H9 (cell line): Measurements from ENCODE around the gene XRCC2. TPM values are rescaled to one million over a fixed set of nuclear protein-coding genes. Genes with fewer than 3 reads are reported as not detected.
A peak's percentile ranks its signal among the peaks of the same experiment; 100 is the strongest.

Source experiments
- DNase-seq: peaks from one replicate; pipeline ENCODE4 v3.0.0-alpha.2; 2017
- H2AFZ ChIP-seq: one replicate; pipeline ENCODE4 v1.6.1; 2013; ENCODE audit warnings: mild to moderate bottlenecking, low read length, control low read depth, moderate library complexity
- H2AK5ac ChIP-seq: 2 replicates; pipeline ENCODE4 v1.6.1; 2013; ENCODE audit warnings: low read length, control low read depth, mixed read lengths; ENCODE audit not compliant: insufficient read length
- H2BK120ac ChIP-seq: one replicate; pipeline ENCODE4 v1.6.1; 2013; ENCODE audit warnings: low read depth, mild to moderate bottlenecking, low read length, control low read depth, inconsistent platforms; ENCODE audit not compliant: poor library complexity, severe bottlenecking
- H2BK12ac ChIP-seq: 2 replicates; pipeline ENCODE4 v1.6.1; 2013; ENCODE audit warnings: low read length, control low read depth, mixed read lengths, low read depth; ENCODE audit not compliant: insufficient read length
- H2BK15ac ChIP-seq: 2 replicates; pipeline ENCODE4 v1.6.1; 2013; ENCODE audit warnings: low read depth, low read length, control low read depth
- H2BK20ac ChIP-seq: one replicate; pipeline ENCODE4 v1.6.1; 2013; ENCODE audit warnings: low read depth, mild to moderate bottlenecking, low read length, control low read depth, inconsistent platforms; ENCODE audit not compliant: poor library complexity, severe bottlenecking
- H2BK5ac ChIP-seq: 2 replicates; pipeline ENCODE4 v1.6.1; 2013; ENCODE audit warnings: low read length, control low read depth, mixed read lengths; ENCODE audit not compliant: insufficient read length
- H3K14ac ChIP-seq: 2 replicates; pipeline ENCODE4 v1.6.1; 2013; ENCODE audit warnings: low read length, control low read depth; ENCODE audit not compliant: insufficient read depth
- H3K18ac ChIP-seq: 2 replicates; pipeline ENCODE4 v1.6.1; 2013; ENCODE audit warnings: low read depth, mild to moderate bottlenecking, mixed read lengths, low read length, control low read depth; ENCODE audit not compliant: insufficient read length
- H3K23ac ChIP-seq: 2 replicates; pipeline ENCODE4 v1.6.1; 2013; ENCODE audit warnings: low read length, control low read depth, mixed read lengths, low read depth; ENCODE audit not compliant: insufficient read length
- H3K23me2 ChIP-seq: 2 replicates; pipeline ENCODE4 v1.6.1; 2013; ENCODE audit warnings: low read depth, mild to moderate bottlenecking, mixed read lengths, low read length, control low read depth; ENCODE audit not compliant: insufficient read length, poor library complexity, severe bottlenecking
- H3K27ac ChIP-seq: 2 replicates; pipeline ENCODE4 v1.5.1; 2013; ENCODE audit warnings: low read length, control low read depth, mixed read lengths, low read depth; ENCODE audit not compliant: insufficient read length
- H3K27me3 ChIP-seq: 2 replicates; pipeline ENCODE4 v1.6.1; 2013; ENCODE audit warnings: low read length, control low read depth, inconsistent platforms; ENCODE audit not compliant: insufficient read depth
- H3K4ac ChIP-seq: 2 replicates; pipeline ENCODE4 v1.6.1; 2013; ENCODE audit warnings: low read depth, mild to moderate bottlenecking, control low read depth, inconsistent platforms, low read length, moderate library complexity
- H3K4me1 ChIP-seq: 2 replicates; pipeline ENCODE4 v1.6.1; 2013; ENCODE audit warnings: low read length, control low read depth, inconsistent platforms; ENCODE audit not compliant: insufficient read depth
- H3K4me2 ChIP-seq: 2 replicates; pipeline ENCODE4 v1.6.1; 2013; ENCODE audit warnings: low read length, control low read depth, mixed read lengths; ENCODE audit not compliant: insufficient read length, insufficient read depth
- H3K56ac ChIP-seq: 2 replicates; pipeline ENCODE4 v1.6.1; 2013; ENCODE audit warnings: low read depth, mild to moderate bottlenecking, mixed read lengths, low read length, control low read depth; ENCODE audit not compliant: insufficient read length
- H3K79me1 ChIP-seq: 2 replicates; pipeline ENCODE4 v1.6.1; 2013; ENCODE audit warnings: low read depth, mild to moderate bottlenecking, moderate library complexity, low read length, control low read depth, inconsistent platforms; ENCODE audit not compliant: insufficient read depth, poor library complexity, severe bottlenecking
- H3K79me2 ChIP-seq: 2 replicates; pipeline ENCODE4 v1.6.1; 2013; ENCODE audit warnings: low read length, control low read depth, inconsistent platforms; ENCODE audit not compliant: insufficient read depth
- H3K9ac ChIP-seq: 2 replicates; pipeline ENCODE4 v1.6.1; 2013; ENCODE audit warnings: low read length, control low read depth, mixed read lengths; ENCODE audit not compliant: insufficient read length; ENCODE audit errors: extremely low read depth
- H3K9me3 ChIP-seq: one replicate; pipeline ENCODE4 v1.6.1; 2013; ENCODE audit warnings: low read depth, low read length, inconsistent platforms; ENCODE audit not compliant: control insufficient read depth
- H3T11ph ChIP-seq: one replicate; pipeline ENCODE4 v1.6.1; 2013; ENCODE audit warnings: mild to moderate bottlenecking, low read length, control low read depth, inconsistent platforms
- H4K20me1 ChIP-seq: one replicate; pipeline ENCODE4 v1.6.1; 2013; ENCODE audit not compliant: control insufficient read depth, insufficient read length, insufficient read depth
- H4K5ac ChIP-seq: 2 replicates; pipeline ENCODE4 v1.6.1; 2013; ENCODE audit warnings: low read depth, mild to moderate bottlenecking, mixed read lengths, low read length, control low read depth; ENCODE audit not compliant: insufficient read length
- H4K8ac ChIP-seq: replicated peaks from 2 replicates; pipeline ENCODE4 v1.6.1; 2013; ENCODE audit warnings: low read length, control low read depth, mixed read lengths, low read depth; ENCODE audit not compliant: insufficient read length
- H4K91ac ChIP-seq: 2 replicates; pipeline ENCODE4 v1.6.1; 2013; ENCODE audit warnings: low read depth, mild to moderate bottlenecking, moderate library complexity, mixed read lengths, low read length, control low read depth; ENCODE audit not compliant: insufficient read length
- H3K27ac Mint-ChIP-seq, 3 experiments: 2 replicates in 2 of 3; 3 replicates in 1 of 3; pipeline ENCODE4 v1.8.0; 2020 to 2021; ENCODE audit warnings: mixed read lengths in 3 of 3, mild to moderate bottlenecking in 1 of 3, moderate library complexity in 1 of 3
- H3K27me3 Mint-ChIP-seq: 2 replicates; pipeline ENCODE4 v1.8.0; 2021; ENCODE audit warnings: low read depth, mild to moderate bottlenecking, moderate library complexity, mixed read lengths
- H3K36me3 Mint-ChIP-seq, 3 experiments: 2 replicates in 2 of 3; 3 replicates in 1 of 3; pipeline ENCODE4 v1.8.0; 2020 to 2021; ENCODE audit warnings: low read depth in 3 of 3, mixed read lengths in 3 of 3; ENCODE audit not compliant: insufficient read depth in 1 of 3
- H3K4me1 Mint-ChIP-seq, 2 experiments: 2 replicates each; pipeline ENCODE4 v1.8.0; 2020; ENCODE audit warnings: mixed read lengths in 2 of 2
- H3K4me3 Mint-ChIP-seq, 2 experiments: 2 replicates in 1 of 2; 3 replicates in 1 of 2; pipeline ENCODE4 v1.8.0; 2020 to 2021; ENCODE audit warnings: mild to moderate bottlenecking in 2 of 2, mixed read lengths in 2 of 2, moderate library complexity in 1 of 2
- H3K9me3 Mint-ChIP-seq, 2 experiments: 2 replicates in 1 of 2; 3 replicates in 1 of 2; pipeline ENCODE4 v1.8.0; 2020; ENCODE audit warnings: mild to moderate bottlenecking in 2 of 2, mixed read lengths in 2 of 2, moderate library complexity in 1 of 2
- WGBS: extraction: QIAGEN DNeasy Blood & Tissue Kit; methylation state at CpG from one replicate; pipeline ENCODE4 v1.1.7; 2013; ENCODE audit warnings: missing lambda C conversion rate, low lambda C conversion rate, mixed read lengths; ENCODE audit not compliant: insufficient read length; ENCODE audit errors: extremely low coverage; 5-methylcytosine and 5-hydroxymethylcytosine counted together
- total RNA-seq: library from RNA; stranded (reverse); gene quantifications from 2 replicates; pipeline ENCODE4 v1.2.1, GENCODE V29; 2021
- TF ChIP-seq, protein P1 (sequence below): fragments of 200-600 bp; sonication (generic); conservative IDR thresholded peaks from 3 replicates; pipeline ENCODE4 v1.8.0; 2021; ENCODE audit warnings: antibody characterized with exemption, mild to moderate bottlenecking

Gene XRCC2
- total RNA-seq, 1 experiment from 2014 or later = 22.8 TPM

DNA sequence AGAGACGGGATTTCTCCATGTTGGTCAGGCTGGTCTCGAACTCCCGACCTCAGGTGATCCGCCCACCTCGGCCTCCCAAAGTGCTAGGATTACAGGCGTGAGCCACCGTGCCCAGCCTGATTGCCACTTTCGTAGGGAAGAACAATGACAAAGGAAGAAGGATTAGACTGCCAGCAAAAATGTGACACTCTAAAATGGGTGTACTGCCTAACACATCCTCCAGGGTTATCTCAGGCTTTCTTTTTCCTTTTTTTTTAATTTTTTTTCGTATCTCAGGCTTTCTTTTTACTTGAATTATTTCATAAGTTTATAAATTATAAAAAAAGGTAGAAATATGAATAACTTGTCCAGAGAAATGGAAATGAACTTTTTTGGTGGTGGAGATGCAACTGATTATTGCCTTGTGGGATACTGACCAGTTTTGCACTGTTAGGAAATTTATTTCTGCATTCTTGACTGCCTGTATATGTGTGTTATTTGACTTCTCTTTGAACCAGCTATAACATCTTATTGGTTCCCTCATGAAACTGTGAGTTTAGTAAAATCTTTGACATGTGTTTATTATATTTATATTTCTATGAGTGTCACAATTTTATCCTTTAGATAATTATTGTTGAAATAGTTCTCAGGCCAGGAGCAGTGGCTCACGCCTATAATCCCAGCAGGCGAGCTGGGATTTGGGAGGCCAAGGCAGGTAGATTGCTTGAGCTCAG lies 56.8 kb downstream of the XRCC2 start:
- Histone ChIP-seq H3K79me2 (no peaks in the 10 kb centered on the region), H3K4me2 (no peak overlapping the region), H3K27me3 (no peaks in the 10 kb centered on the region), H2AFZ (no peak overlapping the region), H3K23me2 (no peaks in the 10 kb centered on the region), H2BK20ac (no peak overlapping the region), H3K9me3 (no peaks in the 10 kb centered on the region), H3K9ac (no peak overlapping the region), H3K4me1 (no peaks in the 10 kb centered on the region), H3K14ac (no peak overlapping the region), H4K5ac (no peak overlapping the region), H2AK5ac (no peak overlapping the region), H3K27ac (no peak overlapping the region), H4K91ac (no peak overlapping the region), H3K18ac (no peak overlapping the region), H2BK5ac (no peak overlapping the region), H4K20me1 (no peaks in the 10 kb centered on the region), H3T11ph (no peak overlapping the region), H2BK12ac (no peak overlapping the region), H4K8ac (no peak overlapping the region), H2BK15ac (no peak overlapping the region), H3K79me1 (no peaks in the 10 kb centered on the region), H2BK120ac (no peak overlapping the region), H3K23ac (no peak overlapping the region), H3K4ac (no peak overlapping the region), H3K56ac (no peak overlapping the region)
- Mint-ChIP-seq H3K27me3 (no peaks in the 10 kb centered on the region), H3K9me3 (no peaks in the 10 kb centered on the region; a peak in 1 of 5 replicates), H3K4me1 (no peaks in the 10 kb centered on the region), H3K4me3 (no peak overlapping the region), H3K36me3 (0 out of 7 replicates have a peak, but pooled peaks cover 0 to 1% (median 0%) of the 10 kb centered on the region in 3 experiments), H3K27ac (no peak overlapping the region)
- WGBS = no CpG with 5 or more reads among the region's 11 CpGs
- no peak for DNase-seq
- TF ChIP-seq, protein P1, sequence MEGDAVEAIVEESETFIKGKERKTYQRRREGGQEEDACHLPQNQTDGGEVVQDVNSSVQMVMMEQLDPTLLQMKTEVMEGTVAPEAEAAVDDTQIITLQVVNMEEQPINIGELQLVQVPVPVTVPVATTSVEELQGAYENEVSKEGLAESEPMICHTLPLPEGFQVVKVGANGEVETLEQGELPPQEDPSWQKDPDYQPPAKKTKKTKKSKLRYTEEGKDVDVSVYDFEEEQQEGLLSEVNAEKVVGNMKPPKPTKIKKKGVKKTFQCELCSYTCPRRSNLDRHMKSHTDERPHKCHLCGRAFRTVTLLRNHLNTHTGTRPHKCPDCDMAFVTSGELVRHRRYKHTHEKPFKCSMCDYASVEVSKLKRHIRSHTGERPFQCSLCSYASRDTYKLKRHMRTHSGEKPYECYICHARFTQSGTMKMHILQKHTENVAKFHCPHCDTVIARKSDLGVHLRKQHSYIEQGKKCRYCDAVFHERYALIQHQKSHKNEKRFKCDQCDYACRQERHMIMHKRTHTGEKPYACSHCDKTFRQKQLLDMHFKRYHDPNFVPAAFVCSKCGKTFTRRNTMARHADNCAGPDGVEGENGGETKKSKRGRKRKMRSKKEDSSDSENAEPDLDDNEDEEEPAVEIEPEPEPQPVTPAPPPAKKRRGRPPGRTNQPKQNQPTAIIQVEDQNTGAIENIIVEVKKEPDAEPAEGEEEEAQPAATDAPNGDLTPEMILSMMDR = peak; percentile 28; the same call in 2 of the 3 replicates
